ENCODE results near the gene THEM5.

Gene THEM5

DNA sequence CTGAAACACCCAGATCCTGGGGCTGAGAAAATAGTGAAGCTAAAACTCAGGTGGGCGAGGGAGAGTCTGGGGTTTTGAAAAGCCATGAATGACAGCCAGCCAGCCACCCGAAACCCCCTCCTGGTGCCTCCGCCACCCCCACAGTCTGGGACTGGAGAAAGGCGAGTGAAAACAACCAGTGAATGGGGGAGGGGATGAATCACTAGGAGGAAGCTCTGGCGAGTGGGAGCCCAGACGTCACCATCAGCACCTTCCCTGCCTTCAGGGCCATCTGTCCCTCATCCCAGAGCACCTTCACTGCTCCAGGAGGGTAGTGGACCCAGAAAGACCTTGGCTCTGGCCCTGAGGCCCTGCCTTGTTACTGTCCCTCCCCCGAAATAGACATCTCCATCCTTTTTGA is 31.1 kb downstream of the THEM5 start:
- no peak overlapping the region for H3K4me3 ChIP-seq (replicated peaks; ENCODE audit: low read depth, low read length)
- TF ChIP-seq, protein P1, sequence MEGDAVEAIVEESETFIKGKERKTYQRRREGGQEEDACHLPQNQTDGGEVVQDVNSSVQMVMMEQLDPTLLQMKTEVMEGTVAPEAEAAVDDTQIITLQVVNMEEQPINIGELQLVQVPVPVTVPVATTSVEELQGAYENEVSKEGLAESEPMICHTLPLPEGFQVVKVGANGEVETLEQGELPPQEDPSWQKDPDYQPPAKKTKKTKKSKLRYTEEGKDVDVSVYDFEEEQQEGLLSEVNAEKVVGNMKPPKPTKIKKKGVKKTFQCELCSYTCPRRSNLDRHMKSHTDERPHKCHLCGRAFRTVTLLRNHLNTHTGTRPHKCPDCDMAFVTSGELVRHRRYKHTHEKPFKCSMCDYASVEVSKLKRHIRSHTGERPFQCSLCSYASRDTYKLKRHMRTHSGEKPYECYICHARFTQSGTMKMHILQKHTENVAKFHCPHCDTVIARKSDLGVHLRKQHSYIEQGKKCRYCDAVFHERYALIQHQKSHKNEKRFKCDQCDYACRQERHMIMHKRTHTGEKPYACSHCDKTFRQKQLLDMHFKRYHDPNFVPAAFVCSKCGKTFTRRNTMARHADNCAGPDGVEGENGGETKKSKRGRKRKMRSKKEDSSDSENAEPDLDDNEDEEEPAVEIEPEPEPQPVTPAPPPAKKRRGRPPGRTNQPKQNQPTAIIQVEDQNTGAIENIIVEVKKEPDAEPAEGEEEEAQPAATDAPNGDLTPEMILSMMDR (IDR thresholded peaks at IDR 0.05; ENCODE audit: low read length, missing control alignments): no peak
- DNase-seq (ENCODE audit: low read depth): no peak

DNA sequence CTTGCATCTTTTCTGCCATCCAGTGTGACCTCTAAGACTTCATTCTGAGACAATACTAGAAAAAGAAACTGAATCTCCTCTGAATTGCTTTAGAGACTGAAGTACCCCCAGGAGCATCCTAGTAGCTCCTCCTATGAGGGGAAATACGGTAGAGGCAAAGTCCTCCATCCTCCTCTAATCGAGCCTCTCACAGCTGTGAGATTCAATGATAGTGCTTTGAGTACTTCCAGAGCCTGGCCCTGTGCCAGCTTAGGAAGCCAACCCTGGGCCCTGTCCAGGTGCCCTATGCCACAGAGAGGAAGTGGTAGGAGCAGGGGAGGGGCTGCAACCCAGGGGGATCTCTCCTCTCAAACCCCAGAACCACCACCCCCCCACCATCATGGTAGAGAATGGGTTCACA is 32.6 kb downstream of the THEM5 start:
- DNase-seq (ENCODE audit: low read depth): no peak
- H3K4me3 ChIP-seq (replicated peaks; ENCODE audit: low read depth, low read length): no peak overlapping the region
- TF ChIP-seq, protein P1 (IDR thresholded peaks at IDR 0.05; ENCODE audit: low read length, missing control alignments): no peak

DNA sequence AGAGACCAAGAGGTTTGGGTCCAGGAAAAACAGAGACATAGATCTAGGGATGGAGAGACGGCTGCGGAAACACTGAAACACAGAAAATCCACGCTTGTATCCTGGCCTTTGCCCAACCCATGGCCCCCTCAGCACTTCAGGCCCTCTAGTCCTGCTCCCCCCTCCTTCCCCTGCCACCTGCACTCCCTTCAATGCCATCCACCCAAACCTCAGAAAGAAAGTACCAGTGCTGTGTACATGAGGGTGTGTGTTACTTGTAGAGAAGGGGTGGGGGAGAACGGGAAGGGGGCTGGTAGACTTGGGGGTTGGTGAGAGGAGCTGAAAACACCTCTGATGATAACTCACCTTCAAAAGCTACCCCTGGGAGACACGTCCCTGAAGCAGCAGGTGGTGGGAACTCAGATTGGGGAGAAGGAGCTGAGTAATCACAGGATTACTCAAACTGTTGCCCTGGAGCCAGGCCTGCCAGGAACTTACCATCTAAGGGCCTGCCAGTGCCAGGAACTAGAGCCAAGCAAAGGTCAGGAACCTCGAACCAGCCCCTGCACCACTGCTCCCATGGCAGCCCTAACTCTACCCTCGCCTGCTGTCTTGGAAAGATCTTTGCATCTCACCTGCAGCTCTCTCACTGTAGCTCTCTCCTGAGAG is 33.4 kb downstream of the THEM5 start:
- TF ChIP-seq, protein P1 (IDR thresholded peaks at IDR 0.05; ENCODE audit: low read length, missing control alignments): no peak
- no peak for DNase-seq (ENCODE audit: low read depth)

DNA sequence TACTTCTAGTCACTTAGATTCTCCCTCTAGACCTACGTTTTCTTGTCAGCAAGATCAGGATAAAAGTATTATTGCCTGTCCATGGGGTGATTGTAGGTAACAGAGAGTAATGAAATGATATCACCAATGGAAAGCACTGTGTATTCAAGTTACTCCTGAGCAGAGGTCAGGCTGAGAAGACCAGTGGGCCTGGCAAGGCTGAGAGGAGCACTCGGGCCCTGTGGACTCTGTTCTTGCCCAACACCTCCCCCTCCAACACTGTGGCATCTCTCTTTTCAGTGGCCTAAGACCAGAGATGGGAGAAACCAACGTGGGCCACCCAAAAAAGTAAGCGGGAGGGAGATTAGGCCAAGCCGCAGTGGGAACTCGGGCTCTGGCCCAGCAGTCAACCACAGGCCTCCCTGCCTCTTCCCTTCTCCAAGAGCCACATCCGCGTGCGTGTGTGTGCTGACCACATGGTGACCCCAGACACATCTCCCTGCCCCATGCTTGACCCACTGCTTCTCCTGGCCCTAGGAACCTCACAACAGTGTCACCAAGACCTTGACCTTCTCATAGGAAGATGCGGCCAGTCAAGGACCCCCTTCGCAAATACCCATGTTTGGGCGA is 34.2 kb downstream of the THEM5 start:
- H3K4me3 ChIP-seq (replicated peaks; ENCODE audit: low read depth, low read length): no peak overlapping the region
- TF ChIP-seq, protein P1 (IDR thresholded peaks at IDR 0.05; ENCODE audit: low read length, missing control alignments): no peak
- no peak for DNase-seq (ENCODE audit: low read depth)

More for the DNA sequence above, 33.4 kb downstream of the THEM5 start:
- H3K4me3 ChIP-seq (replicated peaks; ENCODE audit: low read depth, low read length): no peak overlapping the region

DNA sequence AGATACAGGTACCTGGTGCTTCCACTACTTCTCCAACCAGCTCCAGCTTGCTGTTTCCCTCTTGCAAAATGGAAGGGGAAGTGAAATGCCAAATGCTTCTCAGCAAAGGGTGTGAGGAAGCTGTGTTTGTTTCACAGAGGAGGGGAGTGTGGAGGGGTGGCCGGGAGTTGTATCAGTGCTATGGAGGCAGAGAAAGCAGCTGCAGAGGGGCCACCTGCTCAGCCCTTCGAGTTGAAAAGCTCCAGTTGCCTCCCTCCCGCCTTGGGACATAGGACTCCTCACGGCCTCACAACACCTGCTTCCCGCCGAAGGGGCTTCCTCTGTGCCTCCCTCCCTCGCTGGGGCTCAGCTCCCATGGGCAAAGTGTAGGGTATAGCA is 36.2 kb downstream of the THEM5 start:
- no peak for DNase-seq (ENCODE audit: low read depth)
- no peak overlapping the region for H3K4me3 ChIP-seq (replicated peaks; ENCODE audit: low read depth, low read length)
- TF ChIP-seq, protein P1 (IDR thresholded peaks at IDR 0.05; ENCODE audit: low read length, missing control alignments): no peak

DNA sequence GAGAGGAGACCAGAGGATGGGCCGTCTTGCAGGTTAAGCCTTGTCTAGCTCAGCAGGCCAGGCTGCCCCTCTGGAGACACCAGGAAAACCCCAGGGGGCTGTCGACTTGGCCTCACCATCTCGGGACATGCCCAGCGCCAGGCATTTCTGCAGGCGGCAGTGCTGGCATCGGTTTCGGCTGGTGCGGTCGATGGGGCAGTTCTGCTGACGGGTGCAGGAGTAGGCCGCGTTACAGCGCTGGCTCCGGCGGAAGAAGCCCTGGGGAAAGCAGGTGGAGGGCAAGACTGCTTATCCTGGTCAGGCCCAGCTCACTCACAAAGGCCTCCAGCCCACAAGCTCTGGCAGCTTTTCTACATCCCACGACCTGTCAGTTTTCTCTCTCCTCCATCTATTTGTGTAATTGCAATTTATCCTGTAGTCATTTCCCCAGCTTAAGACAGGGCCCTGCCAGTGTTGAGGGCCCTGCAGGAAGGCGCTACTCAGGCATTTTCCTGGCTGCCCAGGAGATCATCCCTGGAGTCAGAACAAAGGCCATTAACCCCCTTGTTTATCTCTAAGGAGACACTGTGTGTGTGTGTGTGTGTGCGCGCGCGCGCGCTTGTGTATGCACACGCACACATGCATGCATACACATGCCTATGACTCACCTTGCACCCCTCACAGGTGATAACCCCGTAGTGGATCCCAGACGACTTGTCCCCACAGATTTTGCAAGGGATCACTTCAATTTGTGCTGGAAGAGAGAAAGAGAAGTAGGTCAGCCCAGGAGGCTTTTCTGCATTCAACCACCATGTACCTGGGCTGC is 36.8 kb downstream of the THEM5 start:
- DNase-seq (ENCODE audit: low read depth): no peak
- H3K4me3 ChIP-seq (replicated peaks; ENCODE audit: low read depth, low read length): no peak overlapping the region
- TF ChIP-seq, protein P1 (IDR thresholded peaks at IDR 0.05; ENCODE audit: low read length, missing control alignments): no peak
